ENCODE data around the gene PNPLA1.

DNA sequence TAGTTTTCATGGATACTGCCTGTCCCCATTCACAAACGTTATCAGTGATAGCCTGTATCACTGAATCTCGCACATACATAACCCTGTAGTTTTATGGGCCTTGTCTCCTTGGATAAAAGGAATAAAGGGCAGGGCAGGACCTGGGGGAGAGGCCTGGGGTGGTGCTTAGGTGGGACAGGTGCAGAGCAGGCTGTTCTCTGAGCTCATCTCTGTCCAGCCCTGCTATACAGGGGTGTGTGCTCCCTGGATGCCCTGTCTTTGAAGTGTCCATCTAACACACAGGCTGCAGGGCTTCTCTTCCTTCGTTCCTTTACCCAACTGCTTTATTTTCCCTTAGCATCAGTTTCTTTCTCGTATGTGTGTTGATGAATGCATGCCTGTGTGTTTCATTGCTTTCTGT is 46.9 kb upstream of the PNPLA1 start:
- no peak for TF ChIP-seq POLR2AphosphoS5 (IDR thresholded peaks at IDR 0.05; ENCODE audit: low read depth, low read length)
- no peak for TF ChIP-seq TAF1 (IDR thresholded peaks at IDR 0.05; ENCODE audit: borderline replicate concordance, insufficient read depth, low read length)

Measured in PFSK-1 (cell line).